ENCODE measurements around the gene SMAD3.
"Not testable (repeated sequence)": the region's sequence is repeated elsewhere in the genome, so short reads cannot be mapped to it uniquely, and the experiment has no call there.

Gene SMAD3

GRCh38 chr15:67063689-67064606, 1.5 kb upstream of the SMAD3 start:
- no peak for DNase-seq

- DNase-seq, result peak; percentile 77
These were observed 533 bp upstream of the SMAD3 start for GRCh38 chr15:67064607-67065530.

GRCh38 chr15:67066041-67066958, 898 bp downstream of the SMAD3 start:
- DNase-seq, result peak; percentile 81

GRCh38 chr15:67066959-67067853, 1.8 kb downstream of the SMAD3 start:
- DNase-seq, result no peak

- DNase-seq, result no peak
These were observed 2.6 kb downstream of the SMAD3 start for GRCh38 chr15:67067930-67068551.

GRCh38 chr15:67068710-67069400, 3.5 kb downstream of the SMAD3 start:
- DNase-seq, result no peak

GRCh38 chr15:67070150-67070549, 4.7 kb downstream of the SMAD3 start:
- DNase-seq, result no peak

GRCh38 chr15:67070892-67071664, 5.7 kb downstream of the SMAD3 start:
- DNase-seq, result no peak

GRCh38 chr15:67072442-67072841, 7.0 kb downstream of the SMAD3 start:
- DNase-seq, result no peak

- no peak for DNase-seq
These were observed 7.6 kb downstream of the SMAD3 start for GRCh38 chr15:67072958-67073357.

- no peak for DNase-seq
These were observed 9.5 kb downstream of the SMAD3 start for GRCh38 chr15:67074886-67075229.

GRCh38 chr15:67075555-67076135, 10.2 kb downstream of the SMAD3 start:
- not testable (repeated sequence) for DNase-seq

- peak; percentile 82 for DNase-seq
These were observed 10.9 kb downstream of the SMAD3 start for GRCh38 chr15:67076147-67076843.

GRCh38 chr15:67077641-67078215, 12.3 kb downstream of the SMAD3 start:
- no peak for DNase-seq

- DNase-seq, result no peak
These were observed 14.0 kb downstream of the SMAD3 start for GRCh38 chr15:67079361-67079760.

GRCh38 chr15:67080118-67080899, 14.9 kb downstream of the SMAD3 start:
- no peak for DNase-seq

GRCh38 chr15:67080900-67081431, 15.6 kb downstream of the SMAD3 start:
- DNase-seq, result peak; percentile 85

Measured in activated effector memory CD4-positive, alpha-beta T cell treated with anti-CD3 and anti-CD28 coated beads, Interleukin-2, amount 50 U/mL, for 16 hours (primary cell).